Mesangial cell (primary cell): ENCODE results near the gene TTC21A. TPM values are rescaled to one million over a fixed set of nuclear protein-coding genes. Genes with fewer than 3 reads are reported as not detected.

Experiments used
- total RNA-seq: library from RNA; depleted of rRNA; stranded (reverse); fragments of >200 nt; gene quantifications from 2 replicates; pipeline ENCODE4 v1.2.3, GENCODE V29; 2015

Gene TTC21A, protein sequence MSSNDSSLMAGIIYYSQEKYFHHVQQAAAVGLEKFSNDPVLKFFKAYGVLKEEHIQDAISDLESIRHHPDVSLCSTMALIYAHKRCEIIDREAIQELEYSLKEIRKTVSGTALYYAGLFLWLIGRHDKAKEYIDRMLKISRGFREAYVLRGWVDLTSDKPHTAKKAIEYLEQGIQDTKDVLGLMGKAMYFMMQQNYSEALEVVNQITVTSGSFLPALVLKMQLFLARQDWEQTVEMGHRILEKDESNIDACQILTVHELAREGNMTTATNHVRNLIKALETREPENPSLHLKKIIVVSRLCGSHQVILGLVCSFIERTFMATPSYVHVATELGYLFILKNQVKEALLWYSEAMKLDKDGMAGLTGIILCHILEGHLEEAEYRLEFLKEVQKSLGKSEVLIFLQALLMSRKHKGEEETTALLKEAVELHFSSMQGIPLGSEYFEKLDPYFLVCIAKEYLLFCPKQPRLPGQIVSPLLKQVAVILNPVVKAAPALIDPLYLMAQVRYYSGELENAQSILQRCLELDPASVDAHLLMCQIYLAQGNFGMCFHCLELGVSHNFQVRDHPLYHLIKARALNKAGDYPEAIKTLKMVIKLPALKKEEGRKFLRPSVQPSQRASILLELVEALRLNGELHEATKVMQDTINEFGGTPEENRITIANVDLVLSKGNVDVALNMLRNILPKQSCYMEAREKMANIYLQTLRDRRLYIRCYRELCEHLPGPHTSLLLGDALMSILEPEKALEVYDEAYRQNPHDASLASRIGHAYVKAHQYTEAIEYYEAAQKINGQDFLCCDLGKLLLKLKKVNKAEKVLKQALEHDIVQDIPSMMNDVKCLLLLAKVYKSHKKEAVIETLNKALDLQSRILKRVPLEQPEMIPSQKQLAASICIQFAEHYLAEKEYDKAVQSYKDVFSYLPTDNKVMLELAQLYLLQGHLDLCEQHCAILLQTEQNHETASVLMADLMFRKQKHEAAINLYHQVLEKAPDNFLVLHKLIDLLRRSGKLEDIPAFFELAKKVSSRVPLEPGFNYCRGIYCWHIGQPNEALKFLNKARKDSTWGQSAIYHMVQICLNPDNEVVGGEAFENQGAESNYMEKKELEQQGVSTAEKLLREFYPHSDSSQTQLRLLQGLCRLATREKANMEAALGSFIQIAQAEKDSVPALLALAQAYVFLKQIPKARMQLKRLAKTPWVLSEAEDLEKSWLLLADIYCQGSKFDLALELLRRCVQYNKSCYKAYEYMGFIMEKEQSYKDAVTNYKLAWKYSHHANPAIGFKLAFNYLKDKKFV (N-terminal part only)
- total RNA-seq: 4.2 and 5.2 TPM in 2 replicates

GRCh38 chr3:39107388-39108199 is at the start of gene TTC21A, which contains the start of gene GORASP1:
TTC21A (plus strand) TSS chr3:39107680; CDS start chr3:39107838, 158 bp downstream.
GORASP1 (minus strand) TSS chr3:39107627; CDS start chr3:39107541, 86 bp downstream.

Other genes with a start within 250 kb of the TTC21A start
- 0.13 TPM in 1 of 2 replicates, not detected in the other for gene SCN11A, start 55.7 kb upstream of the TTC21A start, total RNA-seq
- gene WDR48, start 55.7 kb upstream of the TTC21A start, total RNA-seq: 15.5 and 20.3 TPM in 2 replicates
- 31.3 and 54.3 TPM in 2 replicates for gene GORASP1, start 53 bp upstream of the TTC21A start, total RNA-seq
- gene CSRNP1, start 45.9 kb downstream of the TTC21A start, total RNA-seq: 13.4 and 19.1 TPM in 2 replicates
- gene XIRP1, start 84.9 kb downstream of the TTC21A start, total RNA-seq: under 0.01 and 0.16 TPM in 2 replicates
- under 0.01 TPM in 1 of 2 replicates, not detected in the other for gene CX3CR1, start 172.4 kb downstream of the TTC21A start, total RNA-seq
- gene CCR8, start 222.0 kb downstream of the TTC21A start, total RNA-seq: not detected in 2 replicates